Panc1 (cell line): ENCODE results near the gene ALDH7A1. TPM values are rescaled to one million over a fixed set of nuclear protein-coding genes. Genes with fewer than 3 reads are reported as not detected.

ENCODE experiments used
- ATAC-seq: fragments of 200-7000 bp; cut with Tn5 transposase; 2 replicates; pipeline ENCODE4 v1.9.1; 2020; ENCODE audit warnings: mild to moderate bottlenecking, moderate library complexity
- BruUV-seq: library from RNA; stranded (reverse); fragments of 400-500 nt; replicated peaks from 2 replicates; lab custom pipeline; 2021; lab: Mats Ljungman, UMichigan
- CTCF ChIA-PET: fragments of 300-600 bp; sonication (Branson Sonifier 250); formaldehyde crosslinking; loops from one replicate; lab custom pipeline; 2022; ENCODE audit warnings: antibody characterized with exemption; lab: Charles Lee
- POLR2A ChIA-PET: fragments of 300-600 bp; sonication (Branson Sonifier 250); formaldehyde crosslinking; loops from one replicate; lab custom pipeline; 2022; ENCODE audit warnings: antibody characterized with exemption; lab: Charles Lee
- DNase-seq: peaks from one replicate; pipeline ENCODE4 v3.0.0-alpha.2; 2010; ENCODE audit warnings: low read depth, low spot score
- H3K27ac ChIP-seq: 2 replicates; pipeline ENCODE4 v1.5.1; 2011; ENCODE audit warnings: mild to moderate bottlenecking, low read length, inconsistent platforms
- H3K27me3 ChIP-seq: fragments of 200-500 bp; sonication (Bioruptor generic); 2 replicates; pipeline ENCODE4 v1.6.0; 2014; ENCODE audit warnings: low read length, inconsistent platforms; ENCODE audit not compliant: control insufficient read depth, insufficient read depth
- H3K36me3 ChIP-seq: fragments of 200-500 bp; sonication (Bioruptor generic); 2 replicates; pipeline ENCODE4 v1.5.1; 2014; ENCODE audit warnings: inconsistent platforms, mild to moderate bottlenecking, low read length, moderate library complexity; ENCODE audit not compliant: control insufficient read depth, insufficient read depth
- H3K4me1 ChIP-seq: 2 replicates; pipeline ENCODE4 v1.5.1; 2011; ENCODE audit warnings: inconsistent platforms, mild to moderate bottlenecking, low read length, moderate library complexity; ENCODE audit not compliant: control insufficient read depth, insufficient read depth
- H3K4me3 ChIP-seq, 2 experiments: 2 replicates each; pipeline ENCODE4 v1.5.1; 2011 to 2012; ENCODE audit warnings: low read depth in 2 of 2, low read length in 2 of 2, mild to moderate bottlenecking in 2 of 2, inconsistent platforms in 1 of 2, moderate library complexity in 1 of 2
- H3K9me3 ChIP-seq: fragments of 200-500 bp; sonication (Bioruptor generic); 2 replicates; pipeline ENCODE4 v1.5.1; 2014; ENCODE audit warnings: low read depth, mild to moderate bottlenecking, inconsistent platforms, low read length, moderate library complexity; ENCODE audit not compliant: control insufficient read depth, insufficient read depth
- CTCF ChIP-seq: fragments of 450-650 bp; IDR thresholded peaks from 2 replicates; pipeline ENCODE4 v1.5.1; 2017; ENCODE audit warnings: mild to moderate bottlenecking
- POLR2AphosphoS5 ChIP-seq: IDR thresholded peaks from 2 replicates; pipeline ENCODE4 v1.6.1; 2012; ENCODE audit warnings: mild to moderate bottlenecking, low read depth, low read length, moderate library complexity
- SIN3A ChIP-seq: IDR thresholded peaks from 2 replicates; pipeline ENCODE4 v1.6.1; 2012; ENCODE audit warnings: low read depth, mild to moderate bottlenecking, low read length, moderate library complexity, borderline replicate concordance; ENCODE audit not compliant: insufficient read depth
- TCF7L2 ChIP-seq: IDR thresholded peaks from 2 replicates; pipeline ENCODE4 v1.6.1; 2011; ENCODE audit warnings: mild to moderate bottlenecking, low read depth, low read length, inconsistent platforms
- in situ Hi-C: cut with HindIII; loops from 2 replicates; pipeline ENCODE4 v1.10.0; 2016; ENCODE audit warnings: low sequenced_read_pairs, low pct_unique_long_range_greater_than_20kb
- intact Hi-C: fragments of 100-400 bp; cut with micrococcal nuclease; formaldehyde crosslinking; loops from one replicate; pipeline ENCODE4 v1.10.0; 2022; ENCODE audit not compliant: unreplicated experiment
- total RNA-seq: library from RNA; stranded (reverse); gene quantifications from one replicate; pipeline ENCODE4 v1.2.1, GENCODE V29; 2021; ENCODE audit not compliant: unreplicated experiment
- TF ChIP-seq, protein P1 (sequence below), 2 experiments: IDR thresholded peaks; 2 replicates each; pipeline ENCODE4 v1.6.1; 2011 to 2012; ENCODE audit warnings: low read depth in 2 of 2, control low read depth in 1 of 2, low read length in 1 of 2, mild to moderate bottlenecking in 1 of 2, moderate library complexity in 1 of 2; ENCODE audit not compliant: insufficient read depth in 1 of 2

ALDH7A1 gene
- total RNA-seq, 1 experiment from 2014 or later: 52.9 TPM

DNA sequence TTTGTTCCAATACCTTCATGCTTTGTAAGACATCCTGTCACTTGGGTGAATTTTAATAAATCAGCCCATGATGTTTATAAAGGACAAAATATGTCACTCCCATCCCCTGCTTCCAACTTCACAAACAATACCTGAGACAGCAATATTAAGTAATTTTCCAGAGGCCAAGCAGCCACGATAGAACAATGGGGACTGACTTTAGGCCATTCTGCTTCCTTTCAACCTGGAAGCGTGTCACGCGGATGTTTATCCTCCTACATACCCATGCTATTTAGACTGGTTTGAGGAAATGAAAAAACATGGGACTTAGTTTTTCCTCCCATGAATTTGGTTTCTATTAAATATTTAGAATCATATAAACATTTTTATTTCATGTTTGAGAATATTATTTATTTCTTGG, 88.9 kb downstream of the ALDH7A1 start:
- ChIA-PET POLR2A (no interaction called here), CTCF (no interaction called here)
- no peak overlapping the region for H3K27ac ChIP-seq
- BruUV-seq: no TSS peak
- no peak overlapping the region for H3K4me3 ChIP-seq
- TF ChIP-seq CTCF (no peak), TCF7L2 (no peak), POLR2AphosphoS5 (no peak), SIN3A (no peak)
- TF ChIP-seq, protein P1, sequence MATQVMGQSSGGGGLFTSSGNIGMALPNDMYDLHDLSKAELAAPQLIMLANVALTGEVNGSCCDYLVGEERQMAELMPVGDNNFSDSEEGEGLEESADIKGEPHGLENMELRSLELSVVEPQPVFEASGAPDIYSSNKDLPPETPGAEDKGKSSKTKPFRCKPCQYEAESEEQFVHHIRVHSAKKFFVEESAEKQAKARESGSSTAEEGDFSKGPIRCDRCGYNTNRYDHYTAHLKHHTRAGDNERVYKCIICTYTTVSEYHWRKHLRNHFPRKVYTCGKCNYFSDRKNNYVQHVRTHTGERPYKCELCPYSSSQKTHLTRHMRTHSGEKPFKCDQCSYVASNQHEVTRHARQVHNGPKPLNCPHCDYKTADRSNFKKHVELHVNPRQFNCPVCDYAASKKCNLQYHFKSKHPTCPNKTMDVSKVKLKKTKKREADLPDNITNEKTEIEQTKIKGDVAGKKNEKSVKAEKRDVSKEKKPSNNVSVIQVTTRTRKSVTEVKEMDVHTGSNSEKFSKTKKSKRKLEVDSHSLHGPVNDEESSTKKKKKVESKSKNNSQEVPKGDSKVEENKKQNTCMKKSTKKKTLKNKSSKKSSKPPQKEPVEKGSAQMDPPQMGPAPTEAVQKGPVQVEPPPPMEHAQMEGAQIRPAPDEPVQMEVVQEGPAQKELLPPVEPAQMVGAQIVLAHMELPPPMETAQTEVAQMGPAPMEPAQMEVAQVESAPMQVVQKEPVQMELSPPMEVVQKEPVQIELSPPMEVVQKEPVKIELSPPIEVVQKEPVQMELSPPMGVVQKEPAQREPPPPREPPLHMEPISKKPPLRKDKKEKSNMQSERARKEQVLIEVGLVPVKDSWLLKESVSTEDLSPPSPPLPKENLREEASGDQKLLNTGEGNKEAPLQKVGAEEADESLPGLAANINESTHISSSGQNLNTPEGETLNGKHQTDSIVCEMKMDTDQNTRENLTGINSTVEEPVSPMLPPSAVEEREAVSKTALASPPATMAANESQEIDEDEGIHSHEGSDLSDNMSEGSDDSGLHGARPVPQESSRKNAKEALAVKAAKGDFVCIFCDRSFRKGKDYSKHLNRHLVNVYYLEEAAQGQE (IDR thresholded peaks at IDR 0.05; ENCODE audit: insufficient read depth in 1 of 2, low read depth in 2 of 2, low read length in 1 of 2): no peak
- no peaks in the 10 kb centered on the region for H3K27me3 ChIP-seq
- in situ Hi-C loops: no loop called here
- ATAC-seq (no peak), DNase-seq (no peak)
- no peaks in the 10 kb centered on the region for H3K9me3 ChIP-seq
- intact Hi-C loops: no loop called here
- H3K4me1 ChIP-seq: no peaks in the 10 kb centered on the region
- no peaks in the 10 kb centered on the region for H3K36me3 ChIP-seq

- TF ChIP-seq, protein P1 (IDR thresholded peaks at IDR 0.05; ENCODE audit: insufficient read depth in 1 of 2, low read depth in 2 of 2, low read length in 1 of 2): no peak
- TF ChIP-seq SIN3A (no peak), TCF7L2 (no peak), POLR2AphosphoS5 (no peak), CTCF (no peak)
- Histone ChIP-seq H3K27ac (no peak overlapping the region), H3K4me1 (no peaks in the 10 kb centered on the region), H3K36me3 (no peaks in the 10 kb centered on the region), H3K4me3 (no peak overlapping the region), H3K9me3 (no peaks in the 10 kb centered on the region), H3K27me3 (no peaks in the 10 kb centered on the region)
- DNase-seq (peak; percentile 15), ATAC-seq (no peak)
- POLR2A ChIA-PET: no interaction called here
- BruUV-seq: no TSS peak
- CTCF ChIA-PET: no interaction called here
- in situ Hi-C loops (no loop called here), intact Hi-C loops (no loop called here)
Measured at GRCh38 chr5:126503602-126504104, 91.4 kb downstream of the ALDH7A1 start.
